Epithelial cell of esophagus (primary cell): ENCODE measurements around the gene SSX2IP.

ENCODE experiments used
- DNase-seq: peaks from one replicate; pipeline ENCODE4 v3.0.0; 2010; ENCODE audit warnings: low read depth
- H3K4me3 ChIP-seq: 2 replicates; pipeline ENCODE4 v1.5.1; 2011; ENCODE audit warnings: mild to moderate bottlenecking, low read length, control low read depth
- CTCF ChIP-seq: IDR thresholded peaks from 2 replicates; pipeline ENCODE4 v1.5.1; 2011; ENCODE audit warnings: low read depth, mild to moderate bottlenecking, low read length, control low read depth, inconsistent platforms; ENCODE audit not compliant: insufficient read depth; ENCODE audit errors: missing control alignments

Gene SSX2IP

GRCh38 chr1:84688463-84689061 lies 1.7 kb downstream of the SSX2IP start:
- peak; percentile 52 for DNase-seq

GRCh38 chr1:84687714-84688462 lies 2.4 kb downstream of the SSX2IP start:
- TF ChIP-seq CTCF = no peak
- H3K4me3 ChIP-seq = no peak overlapping the region
- DNase-seq = no peak

More at GRCh38 chr1:84688463-84689061, 1.7 kb downstream of the SSX2IP start:
- H3K4me3 ChIP-seq = peak overlapping the region; percentile 72
- no peak for TF ChIP-seq CTCF

- no peak for TF ChIP-seq CTCF
- no peak overlapping the region for H3K4me3 ChIP-seq
- no peak for DNase-seq
These were observed 4.0 kb downstream of the SSX2IP start for GRCh38 chr1:84686223-84686622.

GRCh38 chr1:84683508-84683907 lies 6.8 kb downstream of the SSX2IP start:
- no peak for TF ChIP-seq CTCF
- no peak for DNase-seq
- H3K4me3 ChIP-seq = no peak overlapping the region

GRCh38 chr1:84682047-84682446 lies 8.2 kb downstream of the SSX2IP start:
- no peak for TF ChIP-seq CTCF
- no peak for DNase-seq
- no peak overlapping the region for H3K4me3 ChIP-seq

- no peak overlapping the region for H3K4me3 ChIP-seq
- no peak for TF ChIP-seq CTCF
- DNase-seq = no peak
These were observed 12.7 kb downstream of the SSX2IP start for GRCh38 chr1:84677415-84678099.
